Caco-2 (cell line): Measurements from ENCODE around the gene LHX6. TPM values are rescaled to one million over a fixed set of nuclear protein-coding genes. Genes with fewer than 3 reads are reported as not detected.

ENCODE experiments used
- BruUV-seq: library from RNA; stranded (reverse); fragments of 400-500 nt; replicated peaks from 2 replicates; lab custom pipeline; 2021; lab: Mats Ljungman, UMichigan
- CTCF ChIA-PET: fragments of 300-600 bp; sonication (Branson Sonifier 250); formaldehyde crosslinking; loops from one replicate; lab custom pipeline; 2022; ENCODE audit warnings: antibody characterized with exemption; lab: Charles Lee
- POLR2A ChIA-PET: fragments of 300-600 bp; sonication (Branson Sonifier 250); formaldehyde crosslinking; loops from one replicate; lab custom pipeline; 2022; ENCODE audit warnings: antibody characterized with exemption; lab: Charles Lee
- DNase-seq, 2 experiments: peaks; one replicate each; pipeline versions ENCODE4 v3.0.0 to v3.0.0-alpha.2; 2020 to 2022
- H3K27me3 ChIP-seq: replicated peaks from 2 replicates; pipeline ENCODE4 v1.6.0; 2011; ENCODE audit warnings: low read length; ENCODE audit not compliant: control insufficient read depth, insufficient read depth
- H3K36me3 ChIP-seq: 2 replicates; pipeline ENCODE4 v1.5.1; 2011; ENCODE audit warnings: low read length; ENCODE audit not compliant: control insufficient read depth, insufficient read depth
- H3K4me1 ChIP-seq: fragments of 250-450 bp; sonication (Bioruptor Pico); 2 replicates; pipeline ENCODE4 v1.5.1; 2020; ENCODE audit warnings: mild to moderate bottlenecking
- H3K4me3 ChIP-seq: 2 replicates; pipeline ENCODE4 v1.5.1; 2011; ENCODE audit warnings: low read depth, mild to moderate bottlenecking, control low read depth, low read length
- H3K9me3 ChIP-seq: fragments of 250-450 bp; sonication (Bioruptor Pico); 2 replicates; pipeline ENCODE4 v1.5.1; 2020; ENCODE audit warnings: mild to moderate bottlenecking, moderate library complexity
- H3K27ac Mint-ChIP-seq: one replicate; pipeline ENCODE4 v1.8.0; 2022; ENCODE audit warnings: mixed read lengths; ENCODE audit not compliant: unreplicated experiment
- H3K27me3 Mint-ChIP-seq: one replicate; pipeline ENCODE4 v1.8.0; 2022; ENCODE audit warnings: mixed read lengths; ENCODE audit not compliant: insufficient read depth, unreplicated experiment
- H3K36me3 Mint-ChIP-seq: one replicate; pipeline ENCODE4 v1.8.0; 2022; ENCODE audit warnings: mild to moderate bottlenecking, mixed read lengths; ENCODE audit not compliant: insufficient read depth, unreplicated experiment
- H3K4me1 Mint-ChIP-seq: one replicate; pipeline ENCODE4 v1.8.0; 2022; ENCODE audit warnings: low read depth, mixed read lengths; ENCODE audit not compliant: unreplicated experiment
- H3K4me3 Mint-ChIP-seq: one replicate; pipeline ENCODE4 v1.8.0; 2022; ENCODE audit warnings: mild to moderate bottlenecking, moderate library complexity, mixed read lengths; ENCODE audit not compliant: unreplicated experiment
- H3K9me3 Mint-ChIP-seq: one replicate; pipeline ENCODE4 v1.8.0; 2022; ENCODE audit warnings: mixed read lengths; ENCODE audit not compliant: unreplicated experiment
- CTCF ChIP-seq, 2 experiments: fragments of 200-600 bp in 1 of 2; IDR thresholded peaks; 1 replicate in 1 of 2; 2 replicates in 1 of 2; pipeline versions ENCODE4 v1.5.1 to v1.8.0; 2011 to 2022; ENCODE audit warnings: antibody characterized with exemption in 1 of 2, control low read depth in 1 of 2, inconsistent platforms in 1 of 2, low read depth in 1 of 2, low read length in 1 of 2, mild to moderate bottlenecking in 1 of 2, moderate library complexity in 1 of 2; ENCODE audit not compliant: insufficient read depth in 1 of 2, severe bottlenecking in 1 of 2, unreplicated experiment in 1 of 2
- intact Hi-C: fragments of 100-400 bp; cut with micrococcal nuclease; formaldehyde crosslinking; loops from one replicate; pipeline ENCODE4 v1.10.0; 2022; ENCODE audit not compliant: unreplicated experiment
- total RNA-seq: library from RNA; stranded (reverse); gene quantifications from 2 replicates; pipeline ENCODE4 v1.2.3, GENCODE V29; 2022

LHX6 gene
- total RNA-seq, 1 experiment from 2014 or later = 6.1 TPM

GRCh38 chr9:122244349-122244748, 15.6 kb upstream of the LHX6 start:
- H3K4me3 ChIP-seq = no peak overlapping the region
- H3K4me1 ChIP-seq = no peaks in the 10 kb centered on the region
- H3K9me3 ChIP-seq = no peaks in the 10 kb centered on the region
- no peak for TF ChIP-seq CTCF (IDR thresholded peaks at IDR 0.05; ENCODE audit: insufficient read depth in 1 of 2, low read depth in 1 of 2, low read length in 1 of 2, severe bottlenecking in 1 of 2, unreplicated experiment in 1 of 2)
- H3K9me3 Mint-ChIP-seq = no peaks in the 10 kb centered on the region
- POLR2A ChIA-PET = no interaction called here
- 0 out of 2 replicates have a peak, but pooled peaks cover 1% of the 10 kb centered on the region for H3K36me3 ChIP-seq
- no peaks in the 10 kb centered on the region for H3K27me3 Mint-ChIP-seq
- no peak for DNase-seq
- H3K27me3 ChIP-seq = no peaks in the 10 kb centered on the region
- no peak overlapping the region for H3K4me3 Mint-ChIP-seq
- intact Hi-C loops = no loop called here
- BruUV-seq = no TSS peak
- CTCF ChIA-PET = no interaction called here
- peaks cover 50% of the 10 kb centered on the region for H3K36me3 Mint-ChIP-seq
- no peaks in the 10 kb centered on the region for H3K4me1 Mint-ChIP-seq
- no peak overlapping the region for H3K27ac Mint-ChIP-seq

GRCh38 chr9:122239722-122240121, 11.0 kb upstream of the LHX6 start:
- no peak overlapping the region for H3K4me3 ChIP-seq
- no peaks in the 10 kb centered on the region for H3K9me3 ChIP-seq
- intact Hi-C loops = no loop called here
- no peaks in the 10 kb centered on the region for H3K4me1 ChIP-seq
- Mint-ChIP-seq H3K27me3 (no peaks in the 10 kb centered on the region), H3K4me1 (no peaks in the 10 kb centered on the region), H3K36me3 (peaks cover 23% of the 10 kb centered on the region), H3K27ac (no peak overlapping the region), H3K4me3 (no peak overlapping the region), H3K9me3 (no peaks in the 10 kb centered on the region)
- H3K36me3 ChIP-seq = 0 out of 2 replicates have a peak, but pooled peaks cover 1% of the 10 kb centered on the region
- no TSS peak for BruUV-seq
- no peaks in the 10 kb centered on the region for H3K27me3 ChIP-seq
- DNase-seq = no peak
- ChIA-PET POLR2A (no interaction called here), CTCF (no interaction called here)
- TF ChIP-seq CTCF (IDR thresholded peaks at IDR 0.05; ENCODE audit: insufficient read depth in 1 of 2, low read depth in 1 of 2, low read length in 1 of 2, severe bottlenecking in 1 of 2, unreplicated experiment in 1 of 2) = no peak

- no peaks in the 10 kb centered on the region for H3K27me3 ChIP-seq
- Mint-ChIP-seq H3K9me3 (no peaks in the 10 kb centered on the region), H3K36me3 (peaks cover 13% of the 10 kb centered on the region), H3K4me3 (no peak overlapping the region), H3K4me1 (no peaks in the 10 kb centered on the region), H3K27me3 (peaks cover 3% of the 10 kb centered on the region), H3K27ac (no peak overlapping the region)
- TF ChIP-seq CTCF (IDR thresholded peaks at IDR 0.05; ENCODE audit: insufficient read depth in 1 of 2, low read depth in 1 of 2, low read length in 1 of 2, severe bottlenecking in 1 of 2, unreplicated experiment in 1 of 2) = no peak
- no peaks in the 10 kb centered on the region for H3K4me1 ChIP-seq
- BruUV-seq = no TSS peak
- ChIA-PET POLR2A (no interaction called here), CTCF (no interaction called here)
- intact Hi-C loops = no loop called here
- no peak overlapping the region for H3K4me3 ChIP-seq
- H3K9me3 ChIP-seq = no peaks in the 10 kb centered on the region
- 0 out of 2 replicates have a peak, but pooled peaks cover 1% of the 10 kb centered on the region for H3K36me3 ChIP-seq
- no peak for DNase-seq
Observed at GRCh38 chr9:122236681-122237080, 7.9 kb upstream of the LHX6 start.
